NOMO-1 treated with DMSO at 0.1 percent for 48 hours (cell line): Measurements from ENCODE around the gene SNTN.
"Not testable (repeated sequence)": the region's sequence is repeated elsewhere in the genome, so short reads cannot be mapped to it uniquely, and the experiment has no call there.

Source experiments
- DNase-seq: peaks from one replicate; lab custom pipeline; 2025; ENCODE audit not compliant: unreplicated experiment; lab: John Stamatoyannopoulos, UW

The SNTN gene

GRCh38 chr3:63652066-63652725 is at the start of gene SNTN:
SNTN (plus strand) TSS chr3:63652675; CDS start chr3:63652688, 13 bp downstream.
- DNase-seq = no peak

- no peak for DNase-seq
These were observed 44.8 kb upstream of the SNTN start for GRCh38 chr3:63607716-63608115.

DNA sequence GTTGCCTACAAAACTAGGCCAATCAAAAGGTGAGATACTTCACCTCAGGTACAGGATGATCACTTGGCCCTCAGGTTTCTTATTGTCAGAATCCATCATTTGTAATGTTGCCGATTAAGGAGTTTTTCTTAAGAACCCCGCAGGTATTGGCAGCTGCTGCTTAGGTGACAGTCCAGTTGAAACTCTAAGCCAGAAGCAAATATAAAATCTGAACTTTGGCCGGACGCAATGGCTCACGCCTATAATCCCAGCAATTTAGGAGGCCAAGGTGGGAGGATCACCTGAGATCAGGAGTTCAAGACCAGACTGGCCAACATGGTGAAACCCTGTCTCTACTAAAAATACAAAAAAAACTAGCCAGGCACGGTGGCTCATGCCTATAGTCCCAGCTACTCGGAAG is 43.1 kb upstream of the SNTN start:
- DNase-seq = no peak

DNA sequence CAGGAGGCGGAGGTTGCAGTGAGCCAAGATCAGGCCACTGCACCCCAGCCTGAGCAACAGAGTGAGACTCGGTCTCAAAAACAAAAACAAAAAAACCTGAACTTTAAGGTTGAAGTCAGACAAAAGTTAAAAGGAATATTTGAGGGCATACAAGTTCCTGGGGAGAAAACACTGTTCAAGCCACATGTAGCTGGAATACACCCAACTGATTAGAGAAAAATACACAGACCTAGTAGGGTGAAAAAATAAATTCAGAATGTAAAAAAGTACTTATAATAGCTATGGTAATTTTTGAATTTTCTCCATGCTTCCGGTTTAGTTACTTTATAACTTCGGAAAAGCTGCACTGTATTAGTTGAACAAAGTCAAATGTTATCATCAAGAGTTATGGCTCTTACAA is 42.6 kb upstream of the SNTN start:
- no peak for DNase-seq

GRCh38 chr3:63611382-63611781 is 41.1 kb upstream of the SNTN start:
- no peak for DNase-seq

DNA sequence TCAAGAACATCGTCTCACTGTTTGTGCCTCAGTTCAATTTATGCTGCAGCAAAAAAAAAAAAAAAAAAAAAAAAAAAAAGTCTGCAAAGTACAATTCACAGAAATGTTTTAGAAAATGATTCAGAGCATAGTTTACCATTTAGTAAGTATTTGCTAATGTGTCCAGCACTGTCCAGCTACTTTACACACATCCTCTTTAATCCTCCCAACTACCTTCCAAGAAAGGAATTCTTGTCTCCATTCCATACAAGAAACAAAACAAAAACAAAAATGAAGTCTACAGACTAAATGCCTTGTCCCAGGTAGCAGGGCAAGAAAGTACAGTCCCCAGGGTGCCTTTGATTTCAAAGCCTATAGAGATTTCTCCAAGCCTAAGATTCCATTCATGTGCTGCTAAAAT is 38.9 kb upstream of the SNTN start:
- DNase-seq = no peak

DNA sequence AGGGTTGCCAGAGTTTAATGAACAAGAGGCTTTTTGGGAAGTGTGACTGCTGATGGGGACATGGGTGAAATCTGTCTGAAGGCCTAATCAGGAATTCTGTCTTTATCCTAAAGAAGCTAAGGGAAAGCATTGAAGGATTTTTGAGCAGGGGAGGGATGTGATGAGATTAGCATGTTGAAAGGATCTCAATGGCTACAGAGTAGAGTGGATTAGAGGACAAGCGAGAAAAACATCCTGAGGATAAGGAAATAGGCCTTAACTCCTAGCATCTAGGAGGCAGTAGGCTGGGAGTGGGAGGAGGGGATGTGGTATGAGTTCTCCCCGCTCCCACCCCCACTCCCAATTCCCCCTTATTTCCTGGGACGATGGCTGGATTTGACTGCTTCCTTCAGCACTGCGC is 35.1 kb upstream of the SNTN start:
- no peak for DNase-seq

DNA sequence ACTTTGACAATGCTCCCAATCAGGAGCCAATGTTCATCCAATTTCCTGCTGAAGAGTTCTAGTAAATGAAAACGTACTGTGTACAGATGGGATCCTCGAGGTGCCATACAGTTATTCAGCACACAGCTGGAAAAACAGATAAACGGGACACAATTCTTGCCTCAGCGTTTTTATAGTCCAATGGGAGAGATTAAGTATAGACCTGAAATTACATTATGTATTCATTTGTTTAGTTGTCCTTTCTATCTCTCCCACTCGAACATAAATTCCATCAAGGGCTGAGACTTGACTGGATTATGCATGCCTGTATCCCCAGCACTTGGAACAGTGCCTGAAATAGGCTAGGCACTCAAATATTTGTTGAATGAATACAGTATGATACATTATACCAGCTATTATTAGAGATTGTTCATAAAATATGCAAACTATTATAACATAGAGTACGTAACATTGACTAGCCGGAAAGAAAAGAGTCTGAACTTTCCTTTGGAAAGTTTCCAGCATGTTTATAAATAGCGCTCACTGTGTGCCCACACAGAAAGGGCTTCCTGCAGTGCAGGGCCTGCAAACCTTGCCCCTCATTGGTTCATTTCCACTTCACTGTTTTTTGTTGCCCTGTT is 27.4 kb upstream of the SNTN start:
- no peak for DNase-seq

GRCh38 chr3:63631670-63632069 is 20.8 kb upstream of the SNTN start:
- DNase-seq = no peak

DNA sequence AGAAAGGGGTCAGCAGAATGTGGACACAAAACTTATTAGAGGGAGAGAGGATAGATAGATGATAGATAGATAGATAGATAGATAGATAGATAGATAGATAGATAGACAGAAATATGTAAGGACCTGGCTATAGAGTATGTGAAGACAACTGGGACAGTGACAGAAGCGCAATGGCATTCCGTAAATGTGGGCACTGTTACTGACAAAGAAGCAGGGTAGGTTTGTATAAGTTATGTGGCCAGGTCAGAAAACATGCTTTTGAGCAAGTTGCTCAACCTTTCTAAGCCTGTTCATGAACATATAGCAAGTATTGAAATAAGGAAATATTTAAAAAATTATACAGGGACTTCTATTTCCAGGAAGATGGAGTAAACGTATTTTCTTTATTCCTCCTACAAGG is 17.3 kb upstream of the SNTN start:
- DNase-seq = no peak

DNA sequence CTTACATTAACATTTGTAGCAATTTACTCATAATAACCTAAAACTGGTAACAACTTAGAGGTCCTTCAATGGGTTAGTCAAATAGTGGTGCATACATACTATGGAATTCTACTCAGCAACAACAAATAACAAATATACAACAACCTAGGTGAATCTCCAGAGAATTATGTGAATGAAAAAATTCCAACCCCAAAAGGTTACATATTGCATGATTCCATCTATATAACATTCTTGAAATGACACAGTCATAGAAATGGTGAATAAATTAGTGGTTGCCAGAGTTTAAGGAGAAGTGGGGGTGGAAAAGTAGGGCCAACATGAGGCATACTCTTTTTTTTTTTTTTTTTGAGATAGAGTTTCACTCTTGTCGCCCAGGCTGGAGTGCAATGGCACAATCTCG is 12.7 kb upstream of the SNTN start:
- no peak for DNase-seq

GRCh38 chr3:63642488-63642887 is 10.0 kb upstream of the SNTN start:
- no peak for DNase-seq

GRCh38 chr3:63644212-63644797 is 8.2 kb upstream of the SNTN start:
- DNase-seq = no peak

- DNase-seq = not testable (repeated sequence)
These were observed 7.3 kb upstream of the SNTN start for GRCh38 chr3:63644928-63645781.

DNA sequence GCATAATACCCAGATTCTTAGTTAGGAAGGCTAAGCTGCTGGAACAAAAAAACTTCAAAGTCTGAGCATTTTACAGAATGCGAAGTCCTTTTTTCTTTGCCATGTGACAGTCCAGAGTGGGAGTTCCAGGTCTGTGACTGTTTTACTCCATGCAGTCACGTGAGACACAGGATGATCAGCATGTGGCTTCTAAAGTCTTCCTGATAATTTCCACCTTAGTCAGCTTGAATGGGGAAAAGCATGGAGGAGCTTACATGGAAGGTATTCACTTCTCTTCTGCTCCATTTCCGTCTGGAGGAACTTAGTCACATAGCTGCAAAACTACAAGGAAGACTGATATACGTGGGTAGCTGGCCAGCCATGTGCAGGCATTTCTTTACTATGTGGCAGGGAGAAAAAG is 1.7 kb downstream of the SNTN start:
- DNase-seq = no peak

DNA sequence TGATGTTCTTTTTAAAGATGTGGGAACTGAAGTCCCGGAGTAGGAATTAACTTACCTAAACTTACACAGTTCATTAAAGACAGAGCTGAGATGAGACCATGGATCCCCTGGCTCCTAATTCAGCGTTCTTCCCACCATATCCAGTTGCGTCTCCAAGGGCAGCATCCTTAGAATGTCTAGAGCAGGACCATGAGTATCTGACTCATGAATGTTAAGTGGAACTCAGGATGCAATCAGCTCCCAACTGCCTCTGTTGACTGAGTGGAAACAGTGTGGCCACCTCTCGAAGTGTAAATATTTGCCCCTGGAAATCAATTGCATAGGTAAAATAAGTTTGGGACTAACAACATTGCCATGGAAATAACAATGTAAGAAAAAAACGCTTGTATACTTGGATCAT is 2.5 kb downstream of the SNTN start:
- DNase-seq = no peak

DNA sequence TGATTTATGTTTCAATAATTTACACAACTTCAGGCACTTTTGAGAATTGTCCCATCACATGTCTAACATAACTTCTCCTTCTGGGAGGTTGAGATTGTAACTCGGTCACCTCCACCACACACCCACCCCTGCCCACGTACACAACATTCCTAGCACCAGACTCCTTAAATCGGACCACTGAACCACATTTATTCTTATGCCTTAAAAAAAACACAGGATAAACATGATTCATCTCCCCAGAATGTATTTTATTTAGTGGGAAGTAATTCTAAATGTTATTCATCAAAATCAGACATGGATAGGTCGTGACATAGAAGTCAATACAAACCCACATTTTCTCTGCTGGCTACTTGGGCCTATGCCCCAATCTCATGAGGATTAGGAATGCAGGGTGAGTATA is 3.0 kb downstream of the SNTN start:
- DNase-seq = peak; percentile 41

- DNase-seq = no peak
These were observed 4.3 kb downstream of the SNTN start for GRCh38 chr3:63656786-63657185.

GRCh38 chr3:63661242-63661641 is 8.8 kb downstream of the SNTN start:
- peak; percentile 13 for DNase-seq

- no peak for DNase-seq
These were observed 9.5 kb downstream of the SNTN start for GRCh38 chr3:63662011-63662410.

- DNase-seq = no peak
These were observed 10.0 kb downstream of the SNTN start for GRCh38 chr3:63662500-63662899.

GRCh38 chr3:63670544-63670943 is 18.1 kb downstream of the SNTN start:
- no peak for DNase-seq
